ENCODE results near the gene SLC26A9. TPM values are rescaled to one million over a fixed set of nuclear protein-coding genes. Genes with fewer than 3 reads are reported as not detected.
"Not testable (repeated sequence)": the region's sequence is repeated elsewhere in the genome, so short reads cannot be mapped to it uniquely, and the experiment has no call there.

The SLC26A9 gene
- total RNA-seq, 1 experiment from 2014 or later: not detected

- in situ Hi-C loops (cut with HindIII; ENCODE audit: low pct_unique_long_range_greater_than_20kb, low sequenced_read_pairs); DNase-seq (ENCODE audit: low read depth, low spot score): not testable (repeated sequence)
Observed at GRCh38 chr1:205889006-205889405, 54.2 kb downstream of the SLC26A9 start.

- in situ Hi-C loops (cut with HindIII; ENCODE audit: low pct_unique_long_range_greater_than_20kb, low sequenced_read_pairs): no loop called here
- DNase-seq (ENCODE audit: low read depth, low spot score): no peak
Observed at GRCh38 chr1:205883792-205884191, 59.5 kb downstream of the SLC26A9 start.

DNA sequence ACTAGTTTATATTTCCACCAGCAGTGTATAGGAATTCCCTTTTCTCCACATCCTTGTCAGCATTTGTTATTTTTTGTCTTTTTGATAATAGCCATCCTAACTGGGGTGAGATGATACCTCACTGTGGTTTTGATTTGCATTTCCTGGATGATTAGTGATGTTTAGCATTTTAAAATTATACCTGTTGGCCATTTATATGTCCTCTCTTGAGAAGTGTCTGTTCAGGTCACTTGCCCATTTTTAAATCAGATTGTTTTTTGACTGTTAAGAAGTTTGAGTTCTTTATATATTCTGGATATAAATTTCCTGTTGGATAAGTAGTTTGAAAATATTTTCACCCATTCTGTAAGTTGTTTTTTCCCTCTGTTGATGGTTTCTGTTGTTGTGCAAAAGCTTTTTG is 62.3 kb downstream of the SLC26A9 start:
- in situ Hi-C loops (cut with HindIII; ENCODE audit: low pct_unique_long_range_greater_than_20kb, low sequenced_read_pairs): no loop called here
- DNase-seq (ENCODE audit: low read depth, low spot score): no peak

- in situ Hi-C loops (cut with HindIII; ENCODE audit: low pct_unique_long_range_greater_than_20kb, low sequenced_read_pairs): no loop called here
Observed at GRCh38 chr1:205879974-205880373, 63.3 kb downstream of the SLC26A9 start.

GRCh38 chr1:205878026-205878425 is 65.2 kb downstream of the SLC26A9 start:
- DNase-seq (ENCODE audit: low read depth, low spot score): no peak
- in situ Hi-C loops (cut with HindIII; ENCODE audit: low pct_unique_long_range_greater_than_20kb, low sequenced_read_pairs): no loop called here

More at GRCh38 chr1:205879974-205880373, 63.3 kb downstream of the SLC26A9 start:
- DNase-seq (ENCODE audit: low read depth, low spot score): no peak

DNA sequence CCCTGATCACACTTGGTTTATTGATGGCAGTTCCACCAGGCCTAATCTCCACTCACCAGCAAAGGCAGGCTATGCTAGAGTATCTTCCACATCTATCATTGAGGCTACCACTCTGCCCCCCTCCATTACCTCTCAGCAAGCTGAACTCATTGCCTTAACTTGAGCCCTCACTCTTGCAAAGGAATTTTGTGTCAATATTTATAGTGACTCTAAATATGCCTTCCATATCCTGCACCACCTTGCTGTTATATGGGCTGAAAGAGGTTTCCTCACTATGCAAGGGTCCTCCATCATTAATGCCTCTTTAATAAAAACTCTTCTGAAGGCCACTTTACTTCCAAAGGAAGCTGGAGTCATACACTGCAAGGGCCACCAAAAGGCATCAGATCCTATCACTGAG is 70.1 kb downstream of the SLC26A9 start:
- DNase-seq (ENCODE audit: low read depth, low spot score); in situ Hi-C loops (cut with HindIII; ENCODE audit: low pct_unique_long_range_greater_than_20kb, low sequenced_read_pairs): not testable (repeated sequence)

- in situ Hi-C loops (cut with HindIII; ENCODE audit: low pct_unique_long_range_greater_than_20kb, low sequenced_read_pairs): no loop called here
- no peak for DNase-seq (ENCODE audit: low read depth, low spot score)
Observed at GRCh38 chr1:205870236-205870635, 73.0 kb downstream of the SLC26A9 start.

Other genes with a start within 250 kb of the SLC26A9 start
- gene NUCKS1, start 193.3 kb downstream of the SLC26A9 start, total RNA-seq (2014; rRNA removed; shearing (Covaris generic)): 63.2 and 69.2 TPM in 2 replicates
- 29.8 and 30.8 TPM in 2 replicates for gene RAB29, start 168.0 kb downstream of the SLC26A9 start, total RNA-seq (2014; rRNA removed; shearing (Covaris generic))
- gene SLC41A1, start 130.3 kb downstream of the SLC26A9 start, total RNA-seq (2014; rRNA removed; shearing (Covaris generic)): 9.9 and 10.3 TPM in 2 replicates
- gene PM20D1, start 93.3 kb downstream of the SLC26A9 start, total RNA-seq (2014; rRNA removed; shearing (Covaris generic)): not detected in 2 replicates
- gene RAB7B, start 59.9 kb upstream of the SLC26A9 start, total RNA-seq (2014; rRNA removed; shearing (Covaris generic)): 2.6 and 3.4 TPM in 2 replicates
- gene CTSE, start 80.4 kb upstream of the SLC26A9 start, total RNA-seq (2014; rRNA removed; shearing (Covaris generic)): 0.19 TPM in 1 of 2 replicates, not detected in the other
- not detected in 2 replicates for gene RHEX, start 109.7 kb upstream of the SLC26A9 start, total RNA-seq (2014; rRNA removed; shearing (Covaris generic))
- gene AVPR1B, start 173.9 kb upstream of the SLC26A9 start, total RNA-seq (2014; rRNA removed; shearing (Covaris generic)): not detected in 2 replicates

All from SK-MEL-5 (cell line).